Inflammatory macrophage treated with lipopolysaccharide for 4 hours (primary cell): ENCODE measurements around the gene TMEM97.
"Not testable (repeated sequence)": the region's sequence is repeated elsewhere in the genome, so short reads cannot be mapped to it uniquely, and the experiment has no call there.

Source experiments
- DNase-seq: peaks from one replicate; pipeline ENCODE4 v3.0.0-alpha.2; 2020

TMEM97 gene

GRCh38 chr17:28318759-28319597 is at the start of gene TMEM97:
TSS of gene TMEM97 (plus strand) at chr17:28319200. CDS start at chr17:28319240, 40 bp downstream.
- DNase-seq = peak; percentile 99

- no peak for DNase-seq
Observed at GRCh38 chr17:28270055-28270454, 48.9 kb upstream of the TMEM97 start.

GRCh38 chr17:28270926-28271325 is 48.1 kb upstream of the TMEM97 start:
- DNase-seq = no peak

- DNase-seq = no peak
Observed at GRCh38 chr17:28271431-28271830, 47.6 kb upstream of the TMEM97 start.

- DNase-seq = no peak
Observed at GRCh38 chr17:28272166-28272565, 46.8 kb upstream of the TMEM97 start.

- not testable (repeated sequence) for DNase-seq
Observed at GRCh38 chr17:28273341-28273740, 45.7 kb upstream of the TMEM97 start.

- DNase-seq = no peak
Observed at GRCh38 chr17:28274591-28275265, 44.3 kb upstream of the TMEM97 start.

- no peak for DNase-seq
Observed at GRCh38 chr17:28276011-28276410, 43.0 kb upstream of the TMEM97 start.

- DNase-seq = no peak
Observed at GRCh38 chr17:28279411-28279810, 39.6 kb upstream of the TMEM97 start.

- DNase-seq = no peak
Observed at GRCh38 chr17:28280826-28281225, 38.2 kb upstream of the TMEM97 start.

GRCh38 chr17:28282596-28282995 is 36.4 kb upstream of the TMEM97 start:
- DNase-seq = no peak

- no peak for DNase-seq
Observed at GRCh38 chr17:28285965-28286364, 33.0 kb upstream of the TMEM97 start.

GRCh38 chr17:28290703-28291102 is 28.3 kb upstream of the TMEM97 start:
- DNase-seq = no peak

- DNase-seq = no peak
Observed at GRCh38 chr17:28291780-28292330, 27.1 kb upstream of the TMEM97 start.

- DNase-seq = not testable (repeated sequence)
Observed at GRCh38 chr17:28292878-28293277, 26.1 kb upstream of the TMEM97 start.

- DNase-seq = peak; percentile 22
Observed at GRCh38 chr17:28293994-28294393, 25.0 kb upstream of the TMEM97 start.

- DNase-seq = no peak
Observed at GRCh38 chr17:28295677-28296578, 23.1 kb upstream of the TMEM97 start.

- DNase-seq = no peak
Observed at GRCh38 chr17:28298449-28298848, 20.6 kb upstream of the TMEM97 start.

- DNase-seq = no peak
Observed at GRCh38 chr17:28306954-28307401, 12.0 kb upstream of the TMEM97 start.

- DNase-seq = no peak
Observed at GRCh38 chr17:28313841-28314240, 5.2 kb upstream of the TMEM97 start.

GRCh38 chr17:28315846-28316705 is 2.9 kb upstream of the TMEM97 start:
- no peak for DNase-seq
